ENCODE results near the gene RAPGEF4.

The RAPGEF4 gene

GRCh38 chr2:172914341-172915008, 178.8 kb downstream of the RAPGEF4 start:
- DNase-seq: no peak

- no peak for DNase-seq
These were observed 182.1 kb downstream of the RAPGEF4 start for GRCh38 chr2:172917716-172918115.

- no peak for DNase-seq
These were observed 184.1 kb downstream of the RAPGEF4 start for GRCh38 chr2:172919732-172920131.

- DNase-seq: no peak
These were observed 186.0 kb downstream of the RAPGEF4 start for GRCh38 chr2:172921532-172922236.

- DNase-seq: no peak
These were observed 186.7 kb downstream of the RAPGEF4 start for GRCh38 chr2:172922306-172922705.

- DNase-seq: no peak
These were observed 187.2 kb downstream of the RAPGEF4 start for GRCh38 chr2:172922815-172923214.

GRCh38 chr2:172924097-172924660, 188.5 kb downstream of the RAPGEF4 start:
- no peak for DNase-seq

GRCh38 chr2:172925600-172925999, 190.0 kb downstream of the RAPGEF4 start:
- no peak for DNase-seq

GRCh38 chr2:172926785-172927640, 191.4 kb downstream of the RAPGEF4 start:
- no peak for DNase-seq

GRCh38 chr2:172927641-172928357, 192.2 kb downstream of the RAPGEF4 start:
- no peak for DNase-seq

- peak; percentile 4 for DNase-seq
These were observed 193.1 kb downstream of the RAPGEF4 start for GRCh38 chr2:172928756-172929155.

GRCh38 chr2:172929644-172930043, 194.0 kb downstream of the RAPGEF4 start:
- no peak for DNase-seq

GRCh38 chr2:172930871-172931255, 195.2 kb downstream of the RAPGEF4 start:
- no peak for DNase-seq

GRCh38 chr2:172931256-172931894, 195.7 kb downstream of the RAPGEF4 start:
- DNase-seq: no peak

GRCh38 chr2:172931918-172932520, 196.4 kb downstream of the RAPGEF4 start:
- DNase-seq: peak; percentile 68

- DNase-seq: peak; percentile 25
These were observed 202.5 kb downstream of the RAPGEF4 start for GRCh38 chr2:172937884-172938712.

- DNase-seq: no peak
These were observed 203.2 kb downstream of the RAPGEF4 start for GRCh38 chr2:172938713-172939375.

GRCh38 chr2:172943539-172943938, 207.9 kb downstream of the RAPGEF4 start:
- DNase-seq: no peak

- DNase-seq: no peak
These were observed 208.6 kb downstream of the RAPGEF4 start for GRCh38 chr2:172944022-172944793.
